Activated CD8-positive, alpha-beta memory T cell treated with anti-CD3 and anti-CD28 coated beads, Interleukin-2, amount 50 U/mL, for 1 hour (primary cell): ENCODE results near the gene SPATA20.

Source experiments
- DNase-seq: peaks from one replicate; pipeline ENCODE4 v3.0.0-alpha.2; 2020; ENCODE audit errors: extremely low read depth

SPATA20 gene

GRCh38 chr17:50579399-50579798, 32.4 kb downstream of the SPATA20 start:
- no peak for DNase-seq

GRCh38 chr17:50580646-50581045, 33.7 kb downstream of the SPATA20 start:
- DNase-seq = no peak

GRCh38 chr17:50581316-50581715, 34.3 kb downstream of the SPATA20 start:
- DNase-seq = no peak

GRCh38 chr17:50582741-50583140, 35.8 kb downstream of the SPATA20 start:
- DNase-seq = no peak

- no peak for DNase-seq
Observed at GRCh38 chr17:50583641-50584040, 36.7 kb downstream of the SPATA20 start.

- DNase-seq = no peak
Observed at GRCh38 chr17:50584116-50584515, 37.1 kb downstream of the SPATA20 start.

GRCh38 chr17:50584749-50585148, 37.8 kb downstream of the SPATA20 start:
- no peak for DNase-seq

GRCh38 chr17:50585346-50585745, 38.4 kb downstream of the SPATA20 start:
- no peak for DNase-seq

- no peak for DNase-seq
Observed at GRCh38 chr17:50585891-50586290, 38.9 kb downstream of the SPATA20 start.

- DNase-seq = no peak
Observed at GRCh38 chr17:50586421-50587247, 39.7 kb downstream of the SPATA20 start.

- DNase-seq = no peak
Observed at GRCh38 chr17:50587571-50587970, 40.6 kb downstream of the SPATA20 start.

GRCh38 chr17:50588391-50589049, 41.5 kb downstream of the SPATA20 start:
- DNase-seq = no peak

GRCh38 chr17:50589095-50589705, 42.2 kb downstream of the SPATA20 start:
- DNase-seq = no peak

- DNase-seq = no peak
Observed at GRCh38 chr17:50590946-50591737, 44.2 kb downstream of the SPATA20 start.

GRCh38 chr17:50593321-50593720, 46.3 kb downstream of the SPATA20 start:
- DNase-seq = no peak

- no peak for DNase-seq
Observed at GRCh38 chr17:50594128-50594823, 47.3 kb downstream of the SPATA20 start.

GRCh38 chr17:50594892-50595291, 47.9 kb downstream of the SPATA20 start:
- DNase-seq = no peak

GRCh38 chr17:50596191-50597037, 49.4 kb downstream of the SPATA20 start:
- no peak for DNase-seq

GRCh38 chr17:50598487-50598886, 51.5 kb downstream of the SPATA20 start:
- DNase-seq = no peak

GRCh38 chr17:50599606-50600005, 52.6 kb downstream of the SPATA20 start:
- DNase-seq = no peak
